ENCODE data around the gene VPS37D. TPM values are rescaled to one million over a fixed set of nuclear protein-coding genes. Genes with fewer than 3 reads are reported as not detected.

VPS37D gene
- total RNA-seq, 1 experiment from 2014 or later: 5.7 TPM

DNA sequence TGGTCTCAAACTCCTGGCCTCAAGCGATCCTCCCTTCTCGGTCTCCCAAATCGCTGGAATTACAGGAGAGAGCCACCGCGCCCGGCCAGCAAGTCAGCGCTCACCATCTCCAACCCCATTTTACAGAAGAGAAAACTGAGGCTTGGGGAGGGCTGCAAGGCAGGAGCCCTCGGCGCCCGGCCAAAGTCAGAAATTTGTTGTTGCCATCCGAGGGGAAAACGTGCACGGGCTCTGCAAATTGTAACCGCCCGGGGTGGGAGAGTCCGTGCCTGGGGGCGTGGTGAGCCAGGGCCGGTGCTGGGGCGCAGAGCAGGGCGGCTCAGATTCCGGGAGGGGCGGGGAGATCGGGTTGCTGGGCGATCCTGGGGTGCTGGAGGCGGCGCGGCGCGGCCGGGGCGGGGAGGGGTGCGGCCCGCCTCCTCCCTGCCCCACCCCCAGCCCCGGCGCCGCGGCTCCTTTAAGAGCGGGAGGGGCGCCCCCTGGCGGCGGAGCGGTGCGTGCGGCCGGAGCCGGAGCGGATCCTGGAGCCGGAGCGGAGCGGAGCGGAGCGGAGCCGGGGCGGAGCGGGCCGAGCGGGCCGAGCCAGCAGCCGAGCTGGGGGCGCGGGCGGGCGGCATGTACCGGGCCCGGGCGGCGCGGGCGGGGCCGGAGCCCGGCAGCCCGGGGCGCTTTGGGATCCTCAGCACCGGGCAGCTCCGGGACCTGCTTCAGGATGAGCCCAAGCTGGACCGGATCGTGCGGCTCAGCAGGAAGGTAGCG, at the start of gene VPS37D (continued):
- TF ChIP-seq, protein P1, sequence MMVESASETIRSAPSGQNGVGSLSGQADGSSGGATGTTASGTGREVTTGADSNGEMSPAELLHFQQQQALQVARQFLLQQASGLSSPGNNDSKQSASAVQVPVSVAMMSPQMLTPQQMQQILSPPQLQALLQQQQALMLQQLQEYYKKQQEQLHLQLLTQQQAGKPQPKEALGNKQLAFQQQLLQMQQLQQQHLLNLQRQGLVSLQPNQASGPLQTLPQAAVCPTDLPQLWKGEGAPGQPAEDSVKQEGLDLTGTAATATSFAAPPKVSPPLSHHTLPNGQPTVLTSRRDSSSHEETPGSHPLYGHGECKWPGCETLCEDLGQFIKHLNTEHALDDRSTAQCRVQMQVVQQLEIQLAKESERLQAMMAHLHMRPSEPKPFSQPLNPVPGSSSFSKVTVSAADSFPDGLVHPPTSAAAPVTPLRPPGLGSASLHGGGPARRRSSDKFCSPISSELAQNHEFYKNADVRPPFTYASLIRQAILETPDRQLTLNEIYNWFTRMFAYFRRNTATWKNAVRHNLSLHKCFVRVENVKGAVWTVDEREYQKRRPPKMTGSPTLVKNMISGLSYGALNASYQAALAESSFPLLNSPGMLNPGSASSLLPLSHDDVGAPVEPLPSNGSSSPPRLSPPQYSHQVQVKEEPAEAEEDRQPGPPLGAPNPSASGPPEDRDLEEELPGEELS (CRISPR knock-in tag; IDR thresholded peaks at IDR 0.05): no peak
- TF ChIP-seq, protein P2, sequence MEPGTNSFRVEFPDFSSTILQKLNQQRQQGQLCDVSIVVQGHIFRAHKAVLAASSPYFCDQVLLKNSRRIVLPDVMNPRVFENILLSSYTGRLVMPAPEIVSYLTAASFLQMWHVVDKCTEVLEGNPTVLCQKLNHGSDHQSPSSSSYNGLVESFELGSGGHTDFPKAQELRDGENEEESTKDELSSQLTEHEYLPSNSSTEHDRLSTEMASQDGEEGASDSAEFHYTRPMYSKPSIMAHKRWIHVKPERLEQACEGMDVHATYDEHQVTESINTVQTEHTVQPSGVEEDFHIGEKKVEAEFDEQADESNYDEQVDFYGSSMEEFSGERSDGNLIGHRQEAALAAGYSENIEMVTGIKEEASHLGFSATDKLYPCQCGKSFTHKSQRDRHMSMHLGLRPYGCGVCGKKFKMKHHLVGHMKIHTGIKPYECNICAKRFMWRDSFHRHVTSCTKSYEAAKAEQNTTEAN (CRISPR knock-in tag; IDR thresholded peaks at IDR 0.05): no peak
- TF ChIP-seq ZNF317 (CRISPR knock-in tag; IDR thresholded peaks at IDR 0.05; ENCODE audit: borderline replicate concordance, low read depth): no peak
- peak; percentile 100 for TF ChIP-seq GTF2I (CRISPR knock-in tag; conservative IDR thresholded peaks at IDR 0.05)
- TF ChIP-seq, protein P3, sequence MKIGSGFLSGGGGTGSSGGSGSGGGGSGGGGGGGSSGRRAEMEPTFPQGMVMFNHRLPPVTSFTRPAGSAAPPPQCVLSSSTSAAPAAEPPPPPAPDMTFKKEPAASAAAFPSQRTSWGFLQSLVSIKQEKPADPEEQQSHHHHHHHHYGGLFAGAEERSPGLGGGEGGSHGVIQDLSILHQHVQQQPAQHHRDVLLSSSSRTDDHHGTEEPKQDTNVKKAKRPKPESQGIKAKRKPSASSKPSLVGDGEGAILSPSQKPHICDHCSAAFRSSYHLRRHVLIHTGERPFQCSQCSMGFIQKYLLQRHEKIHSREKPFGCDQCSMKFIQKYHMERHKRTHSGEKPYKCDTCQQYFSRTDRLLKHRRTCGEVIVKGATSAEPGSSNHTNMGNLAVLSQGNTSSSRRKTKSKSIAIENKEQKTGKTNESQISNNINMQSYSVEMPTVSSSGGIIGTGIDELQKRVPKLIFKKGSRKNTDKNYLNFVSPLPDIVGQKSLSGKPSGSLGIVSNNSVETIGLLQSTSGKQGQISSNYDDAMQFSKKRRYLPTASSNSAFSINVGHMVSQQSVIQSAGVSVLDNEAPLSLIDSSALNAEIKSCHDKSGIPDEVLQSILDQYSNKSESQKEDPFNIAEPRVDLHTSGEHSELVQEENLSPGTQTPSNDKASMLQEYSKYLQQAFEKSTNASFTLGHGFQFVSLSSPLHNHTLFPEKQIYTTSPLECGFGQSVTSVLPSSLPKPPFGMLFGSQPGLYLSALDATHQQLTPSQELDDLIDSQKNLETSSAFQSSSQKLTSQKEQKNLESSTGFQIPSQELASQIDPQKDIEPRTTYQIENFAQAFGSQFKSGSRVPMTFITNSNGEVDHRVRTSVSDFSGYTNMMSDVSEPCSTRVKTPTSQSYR (CRISPR knock-in tag; IDR thresholded peaks at IDR 0.05): no peak
- TF ChIP-seq SP1 (CRISPR knock-in tag; conservative IDR thresholded peaks at IDR 0.05): peak; percentile 82
- no peak for TF ChIP-seq STAT6 (CRISPR knock-in tag; conservative IDR thresholded peaks at IDR 0.05; ENCODE audit: low read depth)
- TF ChIP-seq FOXK1 (CRISPR knock-in tag; IDR thresholded peaks at IDR 0.05): 0 out of 2 replicates have a peak, but pooled peaks have one; percentile 26
- TF ChIP-seq, protein P4, sequence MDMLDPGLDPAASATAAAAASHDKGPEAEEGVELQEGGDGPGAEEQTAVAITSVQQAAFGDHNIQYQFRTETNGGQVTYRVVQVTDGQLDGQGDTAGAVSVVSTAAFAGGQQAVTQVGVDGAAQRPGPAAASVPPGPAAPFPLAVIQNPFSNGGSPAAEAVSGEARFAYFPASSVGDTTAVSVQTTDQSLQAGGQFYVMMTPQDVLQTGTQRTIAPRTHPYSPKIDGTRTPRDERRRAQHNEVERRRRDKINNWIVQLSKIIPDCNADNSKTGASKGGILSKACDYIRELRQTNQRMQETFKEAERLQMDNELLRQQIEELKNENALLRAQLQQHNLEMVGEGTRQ (CRISPR knock-in tag; IDR thresholded peaks at IDR 0.05): no peak
- no peak for TF ChIP-seq JUN (CRISPR knock-in tag; IDR thresholded peaks at IDR 0.05)
- TF ChIP-seq NFYB (CRISPR knock-in tag; conservative IDR thresholded peaks at IDR 0.05; ENCODE audit: low read depth): no peak
- TF ChIP-seq TEAD4 (CRISPR knock-in tag; IDR thresholded peaks at IDR 0.05): no peak
- no peak for TF ChIP-seq GRHL2 (CRISPR knock-in tag; IDR thresholded peaks at IDR 0.05; ENCODE audit: insufficient replicate concordance, severe bottlenecking)
- no peak for TF ChIP-seq EMX1 (CRISPR knock-in tag; IDR thresholded peaks at IDR 0.05)
- TF ChIP-seq CTCF (IDR thresholded peaks at IDR 0.05): peak; percentile 86
- TF ChIP-seq, protein P5, sequence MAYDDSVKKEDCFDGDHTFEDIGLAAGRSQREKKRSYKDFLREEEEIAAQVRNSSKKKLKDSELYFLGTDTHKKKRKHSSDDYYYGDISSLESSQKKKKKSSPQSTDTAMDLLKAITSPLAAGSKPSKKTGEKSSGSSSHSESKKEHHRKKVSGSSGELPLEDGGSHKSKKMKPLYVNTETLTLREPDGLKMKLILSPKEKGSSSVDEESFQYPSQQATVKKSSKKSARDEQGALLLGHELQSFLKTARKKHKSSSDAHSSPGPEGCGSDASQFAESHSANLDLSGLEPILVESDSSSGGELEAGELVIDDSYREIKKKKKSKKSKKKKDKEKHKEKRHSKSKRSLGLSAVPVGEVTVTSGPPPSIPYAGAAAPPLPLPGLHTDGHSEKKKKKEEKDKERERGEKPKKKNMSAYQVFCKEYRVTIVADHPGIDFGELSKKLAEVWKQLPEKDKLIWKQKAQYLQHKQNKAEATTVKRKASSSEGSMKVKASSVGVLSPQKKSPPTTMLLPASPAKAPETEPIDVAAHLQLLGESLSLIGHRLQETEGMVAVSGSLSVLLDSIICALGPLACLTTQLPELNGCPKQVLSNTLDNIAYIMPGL (CRISPR knock-in tag; IDR thresholded peaks at IDR 0.05): 0 out of 2 replicates have a peak, but pooled peaks have one; percentile 38
- TF ChIP-seq JAZF1 (CRISPR knock-in tag; IDR thresholded peaks at IDR 0.05): no peak
- TF ChIP-seq TCF7 (CRISPR knock-in tag; IDR thresholded peaks at IDR 0.05; ENCODE audit: low read depth): no peak
- peak; percentile 32; the same call in 1 of the 2 replicates for TF ChIP-seq GABPB1 (CRISPR knock-in tag; IDR thresholded peaks at IDR 0.05)
- no peak for TF ChIP-seq ZNF232 (CRISPR knock-in tag; IDR thresholded peaks at IDR 0.05)
- TF ChIP-seq SOX15 (CRISPR knock-in tag; IDR thresholded peaks at IDR 0.05): no peak
- TF ChIP-seq MYBL2 (CRISPR knock-in tag; IDR thresholded peaks at IDR 0.05): no peak
- TF ChIP-seq, protein P6, sequence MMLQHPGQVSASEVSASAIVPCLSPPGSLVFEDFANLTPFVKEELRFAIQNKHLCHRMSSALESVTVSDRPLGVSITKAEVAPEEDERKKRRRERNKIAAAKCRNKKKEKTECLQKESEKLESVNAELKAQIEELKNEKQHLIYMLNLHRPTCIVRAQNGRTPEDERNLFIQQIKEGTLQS (CRISPR knock-in tag; conservative IDR thresholded peaks at IDR 0.05): no peak
- TF ChIP-seq CDX4 (CRISPR knock-in tag; IDR thresholded peaks at IDR 0.05; ENCODE audit: borderline replicate concordance): no peak

Measured in WTC11 (cell line).